PC-9 (cell line): ENCODE data around the gene IGF2R.

Experiments
- CTCF ChIP-seq: fragments of 200-600 bp; sonication (generic); conservative IDR thresholded peaks from 2 replicates; pipeline ENCODE4 v1.6.1; 2017; ENCODE audit warnings: mixed run types, antibody characterized with exemption, mild to moderate bottlenecking, moderate library complexity
- EZH2 ChIP-seq: fragments of 200-600 bp; sonication (generic); IDR thresholded peaks from 2 replicates; pipeline ENCODE4 v1.8.0; 2017; ENCODE audit warnings: antibody characterized with exemption, low read depth

GRCh38 chr6:159980474-159980873 lies 11.6 kb downstream of the IGF2R start:
- TF ChIP-seq EZH2 (no peak), CTCF (no peak)
